Occipital lobe (tissue), 3 donors: ENCODE measurements around the gene DDR1. TPM values are rescaled to one million over a fixed set of nuclear protein-coding genes. Genes with fewer than 3 reads are reported as not detected.

ENCODE experiments used
- DNase-seq: peaks from one replicate; lab custom pipeline; 2025; lab: John Stamatoyannopoulos, UW
- small RNA-seq: library from RNA; depleted of rRNA; stranded (forward); fragments of <200 nt; gene quantifications from one replicate; pipeline ENCODE3, GENCODE V24; 2014
- total RNA-seq: library from RNA; depleted of rRNA; stranded (reverse); fragments of >200 nt; gene quantifications from one replicate; pipeline ENCODE4 v1.2.3, GENCODE V29; 2014

Gene DDR1
- total RNA-seq, 1 donor from 2014 or later: 108 TPM

GRCh38 chr6:30948811-30949210, 64.5 kb downstream of the DDR1 start:
- no peak for DNase-seq

Small RNA genes lying within 50 kb of the gene (small RNA-seq; reads per million reads assigned to genes)
- not detected for gene RF00019

Other genes starting within 250 kb of the DDR1 start
- gene C6orf136, start 237.4 kb upstream of the DDR1 start, total RNA-seq: 18.4 TPM
- 20.9 TPM for gene DHX16, start 211.5 kb upstream of the DDR1 start, total RNA-seq
- 34.5 TPM for gene PPP1R18, start 197.9 kb upstream of the DDR1 start, total RNA-seq
- 1.2 TPM for gene NRM, start 193.5 kb upstream of the DDR1 start, total RNA-seq
- gene MDC1, start 167.2 kb upstream of the DDR1 start, total RNA-seq: 12.5 TPM
- 1,190 TPM for gene TUBB, start 164.2 kb upstream of the DDR1 start, total RNA-seq
- 43.4 TPM for gene FLOT1, start 141.8 kb upstream of the DDR1 start, total RNA-seq
- 3.0 TPM for gene IER3, start 140.0 kb upstream of the DDR1 start, total RNA-seq
- 20.0 TPM for gene GTF2H4, start 23.7 kb downstream of the DDR1 start, total RNA-seq
- gene VARS2, start 29.7 kb downstream of the DDR1 start, total RNA-seq: 31.2 TPM
- not detected for gene SFTA2, start 47.7 kb downstream of the DDR1 start, total RNA-seq
- gene MUCL3, start 56.5 kb downstream of the DDR1 start, total RNA-seq: not detected
- gene MUC21, start 99.2 kb downstream of the DDR1 start, total RNA-seq: not detected
- gene MUC22, start 126.0 kb downstream of the DDR1 start, total RNA-seq: not detected
- gene C6orf15, start 228.1 kb downstream of the DDR1 start, total RNA-seq: not detected
- not detected for gene PSORS1C1, start 230.3 kb downstream of the DDR1 start, total RNA-seq
- gene CDSN, start 235.9 kb downstream of the DDR1 start, total RNA-seq: not detected